ENCODE data around the gene WDR27. TPM values are rescaled to one million over a fixed set of nuclear protein-coding genes. Genes with fewer than 3 reads are reported as not detected.
"Not testable (repeated sequence)": the region's sequence is repeated elsewhere in the genome, so short reads cannot be mapped to it uniquely, and the experiment has no call there.

The WDR27 gene
- total and polyA plus RNA-seq, 10 of the 15 experiments (the other 5 are each of a cell fraction or from before 2014, with no cell fraction given), result 1.9 to 33.2 (median 19.0) TPM

DNA sequence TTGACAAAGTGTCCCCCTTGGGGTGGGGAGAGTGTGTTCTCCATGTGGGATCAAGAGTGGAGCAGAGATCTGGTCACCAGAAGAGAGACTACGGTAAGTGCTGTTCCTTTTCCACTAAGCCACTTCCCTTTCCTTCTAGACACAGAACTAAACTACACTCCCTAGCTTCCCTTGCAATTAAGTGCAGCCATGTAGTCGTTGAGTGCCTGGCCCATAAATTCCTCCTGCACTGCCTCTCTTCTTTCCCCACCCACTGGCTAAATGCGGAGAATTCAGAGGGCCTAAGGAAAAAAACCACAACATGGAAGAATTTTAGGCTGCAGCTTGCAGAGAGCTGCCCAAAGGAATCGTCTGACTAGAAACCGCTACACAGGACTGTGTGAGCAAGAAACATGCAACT lies 1.5 kb downstream of the WDR27 start:
- Histone ChIP-seq H3K4me1 (ENCODE audit: control insufficient read depth, insufficient read depth, low read length) (peaks cover 7% of the 10 kb centered on the region), H2AFZ (ENCODE audit: control insufficient read depth, low read depth, low read length) (no peak overlapping the region), H3K4me3 (0 out of 2 replicates have a peak overlapping the region, but pooled peaks have one; percentile 99), H3K4me2 (ENCODE audit: control insufficient read depth, insufficient read depth) (peak overlapping the region; percentile 57; the same call in 1 of the 2 replicates), H3K27ac (ENCODE audit: control insufficient read depth, insufficient read depth) (no peak overlapping the region), H3K9me3 (replicated peaks; ENCODE audit: control insufficient read depth, insufficient read depth, low read length) (no peaks in the 10 kb centered on the region; the same call in 2 of the 3 replicates), H3K79me2 (ENCODE audit: control insufficient read depth, insufficient read depth, low read length) (peaks cover 42% of the 10 kb centered on the region), H3K27me3 (replicated peaks in 1 of 2; ENCODE audit: control insufficient read depth in 2 of 2, insufficient read depth in 2 of 2, low read length in 1 of 2) (no peaks in the 10 kb centered on the region), H3K9ac (ENCODE audit: control insufficient read depth, insufficient read depth, low read length) (no peak overlapping the region), H3K36me3 (ENCODE audit: control insufficient read depth in 2 of 2, insufficient read depth in 2 of 2, low read length in 1 of 2) (peaks cover 0 to 4% of the 10 kb centered on the region in 2 experiments; a peak in 3 of 4 replicates), H4K20me1 (ENCODE audit: control insufficient read depth, insufficient read depth) (no peaks in the 10 kb centered on the region)
- BruUV-seq (replicated peaks), result no TSS peak
- ChIA-PET RAD21 (ENCODE audit: unreplicated experiment) (no interaction called here), CTCF (no interaction called here), SMC1A (ENCODE audit: uncharacterized antibody, unreplicated experiment) (no interaction called here), POLR2A (interaction anchor here (1.4 kb wide), 1 partner anchor 7 kb away, joined by 3 read pairs; no protein-coding TSS in a partner anchor)
- intact Hi-C loops (cut with micrococcal nuclease; ENCODE audit: unreplicated experiment), result loop anchor here (5.0 kb wide), 2 partner anchors 612 to 852 kb away; partner anchors contain the start of genes PSMB1 and TBP
- in situ Hi-C loops (cut with MboI), result loop anchor here (5.0 kb wide), 1 partner anchor 852 kb away; the partner anchor contains the start of genes PSMB1 and TBP
- 86% methylated on average over 5 of the region's 5 CpGs for WGBS (ENCODE audit: insufficient coverage, insufficient replicate concordance, low lambda C conversion rate, missing lambda C conversion rate)
- FAIRE-seq (no peak), DNase-seq (ENCODE audit: low read depth, low spot score) (no peak), ATAC-seq (no peak)
- no peak for TF ChIP-seq NR2C2 (IDR thresholded peaks at IDR 0.05; ENCODE audit: borderline replicate concordance, control insufficient read depth, insufficient read length, low read depth)
- no peak for TF ChIP-seq GATAD2B (conservative IDR thresholded peaks at IDR 0.05; ENCODE audit: low read depth)
- TF ChIP-seq JUNB (IDR thresholded peaks at IDR 0.05), result no peak
- no peak for TF ChIP-seq SMC3 (IDR thresholded peaks at IDR 0.05; ENCODE audit: borderline replicate concordance, low read length)
- TF ChIP-seq ZNF274 (IDR thresholded peaks at IDR 0.05; ENCODE audit: insufficient read depth, insufficient read length), result no peak

DNA sequence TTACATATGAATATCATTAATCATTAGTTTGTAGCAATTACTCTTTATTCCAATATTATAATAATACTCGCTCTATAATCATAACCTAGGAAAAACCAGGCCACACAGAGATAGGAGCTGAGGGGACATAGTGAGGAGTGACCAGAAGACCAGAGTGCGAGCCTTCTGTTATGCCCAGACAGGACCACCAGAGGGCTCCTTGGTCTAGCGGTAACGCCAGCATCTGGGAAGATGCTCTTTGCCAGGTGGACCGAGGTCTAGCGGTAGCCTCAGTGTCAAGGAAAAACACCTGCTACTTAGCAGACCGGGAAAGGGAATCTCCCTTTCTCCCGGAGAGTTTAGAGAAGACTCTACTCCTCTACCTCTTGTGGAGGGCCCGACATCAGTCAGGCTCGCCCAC lies 4.7 kb downstream of the WDR27 start:
- TF ChIP-seq CTCF (IDR thresholded peaks at IDR 0.05 in 2 of 3, conservative IDR thresholded peaks at IDR 0.05 in 1 of 3; ENCODE audit: control insufficient read depth in 2 of 3, extremely low read depth in 1 of 3, insufficient read depth in 1 of 3, low read depth in 3 of 3, low read length in 3 of 3), result peak in 2 of 3 experiments; percentile 18 to 19; a peak in 3 of 6 replicates
- TF ChIP-seq, protein P1, sequence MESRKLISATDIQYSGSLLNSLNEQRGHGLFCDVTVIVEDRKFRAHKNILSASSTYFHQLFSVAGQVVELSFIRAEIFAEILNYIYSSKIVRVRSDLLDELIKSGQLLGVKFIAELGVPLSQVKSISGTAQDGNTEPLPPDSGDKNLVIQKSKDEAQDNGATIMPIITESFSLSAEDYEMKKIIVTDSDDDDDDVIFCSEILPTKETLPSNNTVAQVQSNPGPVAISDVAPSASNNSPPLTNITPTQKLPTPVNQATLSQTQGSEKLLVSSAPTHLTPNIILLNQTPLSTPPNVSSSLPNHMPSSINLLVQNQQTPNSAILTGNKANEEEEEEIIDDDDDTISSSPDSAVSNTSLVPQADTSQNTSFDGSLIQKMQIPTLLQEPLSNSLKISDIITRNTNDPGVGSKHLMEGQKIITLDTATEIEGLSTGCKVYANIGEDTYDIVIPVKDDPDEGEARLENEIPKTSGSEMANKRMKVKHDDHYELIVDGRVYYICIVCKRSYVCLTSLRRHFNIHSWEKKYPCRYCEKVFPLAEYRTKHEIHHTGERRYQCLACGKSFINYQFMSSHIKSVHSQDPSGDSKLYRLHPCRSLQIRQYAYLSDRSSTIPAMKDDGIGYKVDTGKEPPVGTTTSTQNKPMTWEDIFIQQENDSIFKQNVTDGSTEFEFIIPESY (IDR thresholded peaks at IDR 0.05), result peak; percentile 98
- H3K27ac ChIP-seq (ENCODE audit: control insufficient read depth, insufficient read depth); H2AFZ ChIP-seq (ENCODE audit: control insufficient read depth, low read depth, low read length); H3K9ac ChIP-seq (ENCODE audit: control insufficient read depth, insufficient read depth, low read length); in situ Hi-C loops (cut with MboI); H3K4me2 ChIP-seq (ENCODE audit: control insufficient read depth, insufficient read depth); H4K20me1 ChIP-seq (ENCODE audit: control insufficient read depth, insufficient read depth); intact Hi-C loops (cut with micrococcal nuclease; ENCODE audit: unreplicated experiment); FAIRE-seq; SMC1A ChIA-PET (ENCODE audit: uncharacterized antibody, unreplicated experiment); BruUV-seq (replicated peaks); RAD21 ChIA-PET (ENCODE audit: unreplicated experiment); H3K27me3 ChIP-seq (replicated peaks in 1 of 2; ENCODE audit: control insufficient read depth in 2 of 2, insufficient read depth in 2 of 2, low read length in 1 of 2); POLR2A ChIA-PET; H3K4me3 ChIP-seq; H3K4me1 ChIP-seq (ENCODE audit: control insufficient read depth, insufficient read depth, low read length); DNase-seq (ENCODE audit: low read depth, low spot score); H3K9me3 ChIP-seq (replicated peaks; ENCODE audit: control insufficient read depth, insufficient read depth, low read length); H3K36me3 ChIP-seq (ENCODE audit: control insufficient read depth in 2 of 2, insufficient read depth in 2 of 2, low read length in 1 of 2); ATAC-seq: not testable (repeated sequence)
- whole genome bisulfite sequencing (ENCODE audit: insufficient coverage, insufficient replicate concordance, low lambda C conversion rate, missing lambda C conversion rate), result 97% methylated on average over 10 of the region's 10 CpGs
- CTCF ChIA-PET, result interaction anchor here (1.3 kb wide), 1 partner anchor 93 kb away, joined by 3 read pairs; no protein-coding TSS in a partner anchor
- peaks cover 16% of the 10 kb centered on the region for H3K79me2 ChIP-seq (ENCODE audit: control insufficient read depth, insufficient read depth, low read length)
